Keratinocyte (primary cell): ENCODE measurements around the gene MAPRE2. TPM values are rescaled to one million over a fixed set of nuclear protein-coding genes. Genes with fewer than 3 reads are reported as not detected.

Source experiments
- DNase-seq: peaks from one replicate; pipeline ENCODE4 v3.0.0-alpha.2; 2011; ENCODE audit warnings: low read depth, missing footprints, low spot score
- FAIRE-seq: peaks from 2 replicates; lab custom pipeline; 2011; peaks lifted over from hg19 to GRCh38; lab: Jason Lieb, UNC
- H2AFZ ChIP-seq: 2 replicates; pipeline ENCODE4 v1.6.0; 2012; ENCODE audit warnings: low read length, control low read depth, inconsistent platforms; ENCODE audit not compliant: control insufficient read depth
- H3K27ac ChIP-seq: 2 replicates; pipeline ENCODE4 v1.5.1; 2011; ENCODE audit warnings: low read length; ENCODE audit not compliant: control insufficient read depth, insufficient read depth
- H3K27me3 ChIP-seq: 3 replicates; pipeline ENCODE4 v1.6.0; 2011; ENCODE audit warnings: low read length; ENCODE audit not compliant: control insufficient read depth, insufficient read depth; ENCODE audit errors: extremely low read depth
- H3K36me3 ChIP-seq, 2 experiments: 2 replicates in 1 of 2; 3 replicates in 1 of 2; pipeline ENCODE4 v1.5.1; 2011; ENCODE audit warnings: low read length in 2 of 2, mild to moderate bottlenecking in 1 of 2; ENCODE audit not compliant: control insufficient read depth in 2 of 2, insufficient read depth in 2 of 2; ENCODE audit errors: extremely low read depth in 1 of 2
- H3K4me1 ChIP-seq: 3 replicates; pipeline ENCODE4 v1.5.1; 2011; ENCODE audit warnings: low read length; ENCODE audit not compliant: control insufficient read depth, insufficient read depth; ENCODE audit errors: extremely low read depth
- H3K4me2 ChIP-seq: 3 replicates; pipeline ENCODE4 v1.6.0; 2011; ENCODE audit warnings: low read depth, low read length; ENCODE audit not compliant: control insufficient read depth, insufficient read depth; ENCODE audit errors: extremely low read depth
- H3K4me3 ChIP-seq, 3 experiments: fragments of 200-600 bp in 1 of 3; sonication (generic) in 1 of 3; 2 replicates in 2 of 3; 3 replicates in 1 of 3; pipeline ENCODE4 v1.5.1; 2011 to 2016; ENCODE audit warnings: low read length in 3 of 3, mild to moderate bottlenecking in 3 of 3, control low read depth in 2 of 3, inconsistent platforms in 1 of 3, low read depth in 1 of 3, mixed read lengths in 1 of 3, mixed run types in 1 of 3, moderate library complexity in 1 of 3; ENCODE audit not compliant: control insufficient read depth in 2 of 3, insufficient read depth in 2 of 3; ENCODE audit errors: extremely low read depth in 1 of 3
- H3K79me2 ChIP-seq: 2 replicates; pipeline ENCODE4 v1.6.0; 2012; ENCODE audit warnings: low read length; ENCODE audit not compliant: control insufficient read depth, insufficient read depth
- H3K9ac ChIP-seq: 3 replicates; pipeline ENCODE4 v1.6.0; 2011; ENCODE audit warnings: low read length; ENCODE audit not compliant: control insufficient read depth, insufficient read depth; ENCODE audit errors: extremely low read depth
- H3K9me1 ChIP-seq: 3 replicates; pipeline ENCODE4 v1.6.0; 2011; ENCODE audit warnings: low read length; ENCODE audit not compliant: control insufficient read depth, insufficient read depth; ENCODE audit errors: extremely low read depth
- H3K9me3 ChIP-seq: 2 replicates; pipeline ENCODE4 v1.5.1; 2012; ENCODE audit warnings: low read depth, low read length; ENCODE audit not compliant: control insufficient read depth
- H4K20me1 ChIP-seq: 3 replicates; pipeline ENCODE4 v1.6.0; 2011; ENCODE audit warnings: low read length; ENCODE audit not compliant: control insufficient read depth, insufficient read depth; ENCODE audit errors: extremely low read depth
- CTCF ChIP-seq, 3 experiments: IDR thresholded peaks in 1 of 3; conservative IDR thresholded peaks in 1 of 3; optimal IDR thresholded peaks in 1 of 3; 2 replicates in 2 of 3; 3 replicates in 1 of 3; pipeline versions ENCODE3 to v1.5.1; 2011; ENCODE audit warnings: low read length in 3 of 3, mild to moderate bottlenecking in 3 of 3, moderate library complexity in 2 of 3, control low read depth in 1 of 3, inconsistent platforms in 1 of 3; ENCODE audit not compliant: insufficient read depth in 2 of 3; ENCODE audit errors: extremely low read depth in 1 of 3
- EZH2 ChIP-seq: IDR thresholded peaks from one replicate; pipeline ENCODE4 v1.6.1; 2012; ENCODE audit warnings: inconsistent platforms, mild to moderate bottlenecking, low read length, moderate library complexity
- dilution Hi-C: fragments of 300-500 bp; cut with MboI; formaldehyde crosslinking; loops from one replicate; pipeline ENCODE4 v1.7.0; 2020; ENCODE audit warnings: low sequenced_read_pairs; ENCODE audit not compliant: extremely low pct_ligation_motif_present
- polyA plus RNA-seq, 5 experiments: library from polyadenylated mRNA; depleted of rRNA in 3 of 5; stranded (reverse) in 3 of 5; stranded (forward) in 1 of 5; unstranded in 1 of 5; fragments of >200 nt; gene quantifications; 1 replicate in 1 of 5; 2 replicates in 3 of 5; 3 replicates in 1 of 5; pipeline versions ENCODE4 v1.2.1 to v1.2.3, GENCODE V29; 2011 to 2012; ENCODE audit warnings: missing spikeins in 2 of 5, low read depth in 1 of 5, low replicate concordance in 1 of 5

The MAPRE2 gene
- polyA plus RNA-seq, 1 donor (not counting 4 experiments of a cell fraction or from before 2014, with no cell fraction given), result 14.2 TPM

GRCh38 chr18:35042389-35043071 is 1.3 kb downstream of the MAPRE2 start:
- peaks cover 14% of the 10 kb centered on the region for H3K4me1 ChIP-seq
- H3K9ac ChIP-seq, result peak overlapping the region; percentile 75
- dilution Hi-C loops, result no loop called here
- FAIRE-seq (no peak), DNase-seq (no peak)
- H3K9me3 ChIP-seq, result no peaks in the 10 kb centered on the region
- H3K36me3 ChIP-seq, result no peaks in the 10 kb centered on the region
- no peaks in the 10 kb centered on the region for H3K79me2 ChIP-seq
- no peaks in the 10 kb centered on the region for H3K9me1 ChIP-seq
- TF ChIP-seq CTCF (optimal IDR thresholded peaks at IDR 0.05 in 1 of 3, IDR thresholded peaks at IDR 0.05 in 1 of 3, conservative IDR thresholded peaks at IDR 0.05 in 1 of 3; ENCODE audit: extremely low read depth in 1 of 3, insufficient read depth in 2 of 3, low read length in 3 of 3) (no peak), EZH2 (no peak)
- H3K4me3 ChIP-seq, result peak overlapping the region in 2 of 3 experiments; percentile 77 to 81
- peak overlapping the region; percentile 85 for H3K4me2 ChIP-seq
- no peaks in the 10 kb centered on the region for H3K27me3 ChIP-seq
- H3K27ac ChIP-seq, result no peak overlapping the region
- H2AFZ ChIP-seq, result no peak overlapping the region
- H4K20me1 ChIP-seq, result no peaks in the 10 kb centered on the region

GRCh38 chr18:35043207-35043606 is 2.0 kb downstream of the MAPRE2 start:
- Histone ChIP-seq H3K4me3 (no peak overlapping the region), H3K9ac (no peak overlapping the region), H3K79me2 (no peaks in the 10 kb centered on the region), H3K9me3 (no peaks in the 10 kb centered on the region), H4K20me1 (no peaks in the 10 kb centered on the region), H3K9me1 (no peaks in the 10 kb centered on the region), H3K4me1 (peaks cover 14% of the 10 kb centered on the region), H3K27me3 (no peaks in the 10 kb centered on the region), H3K27ac (no peak overlapping the region), H2AFZ (no peak overlapping the region), H3K4me2 (no peak overlapping the region), H3K36me3 (no peaks in the 10 kb centered on the region)
- TF ChIP-seq CTCF (optimal IDR thresholded peaks at IDR 0.05 in 1 of 3, IDR thresholded peaks at IDR 0.05 in 1 of 3, conservative IDR thresholded peaks at IDR 0.05 in 1 of 3; ENCODE audit: extremely low read depth in 1 of 3, insufficient read depth in 2 of 3, low read length in 3 of 3) (no peak), EZH2 (no peak)
- FAIRE-seq (no peak), DNase-seq (no peak)
- dilution Hi-C loops, result no loop called here
